Fibroblast of the aortic adventitia (primary cell): ENCODE results near the gene AUTS2. TPM values are rescaled to one million over a fixed set of nuclear protein-coding genes. Genes with fewer than 3 reads are reported as not detected.

Source experiments
- DNase-seq: peaks from one replicate; pipeline ENCODE4 v3.0.0-alpha.2; 2010; ENCODE audit warnings: low read depth
- H3K4me3 ChIP-seq: 2 replicates; pipeline ENCODE4 v1.5.1; 2011; ENCODE audit warnings: low read depth, mild to moderate bottlenecking, control low read depth, low read length, moderate library complexity
- total RNA-seq: library from RNA; depleted of rRNA; stranded (reverse); fragments of >200 nt; gene quantifications from 2 replicates; pipeline ENCODE4 v1.2.3, GENCODE V29; 2012; ENCODE audit warnings: low replicate concordance
- TF ChIP-seq, protein P1 (sequence below): IDR thresholded peaks from 2 replicates; pipeline ENCODE4 v1.5.1; 2011; ENCODE audit warnings: mild to moderate bottlenecking, low read length, control low read depth, inconsistent platforms; ENCODE audit not compliant: insufficient read depth

AUTS2 gene
- total RNA-seq, 1 donor: 10.7 TPM

DNA sequence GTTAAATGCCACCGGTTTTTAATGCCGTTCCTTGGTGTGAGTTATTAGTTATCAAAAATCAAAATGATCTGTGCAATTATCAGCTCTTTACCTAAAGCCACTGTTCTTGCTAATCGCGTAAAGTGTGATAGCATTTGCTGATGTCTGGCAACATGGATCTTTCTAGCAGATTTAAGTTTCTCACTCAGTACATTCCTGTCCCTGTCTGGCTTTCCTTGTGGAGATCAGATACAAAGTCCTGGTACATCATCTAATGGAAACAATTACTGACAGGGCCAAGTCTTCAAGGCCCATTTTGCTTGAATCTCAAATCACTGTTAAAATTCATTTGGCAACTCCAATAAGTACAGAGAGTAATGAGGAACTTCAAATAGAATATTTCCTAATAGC lies 755.7 kb downstream of the AUTS2 start:
- TF ChIP-seq, protein P1, sequence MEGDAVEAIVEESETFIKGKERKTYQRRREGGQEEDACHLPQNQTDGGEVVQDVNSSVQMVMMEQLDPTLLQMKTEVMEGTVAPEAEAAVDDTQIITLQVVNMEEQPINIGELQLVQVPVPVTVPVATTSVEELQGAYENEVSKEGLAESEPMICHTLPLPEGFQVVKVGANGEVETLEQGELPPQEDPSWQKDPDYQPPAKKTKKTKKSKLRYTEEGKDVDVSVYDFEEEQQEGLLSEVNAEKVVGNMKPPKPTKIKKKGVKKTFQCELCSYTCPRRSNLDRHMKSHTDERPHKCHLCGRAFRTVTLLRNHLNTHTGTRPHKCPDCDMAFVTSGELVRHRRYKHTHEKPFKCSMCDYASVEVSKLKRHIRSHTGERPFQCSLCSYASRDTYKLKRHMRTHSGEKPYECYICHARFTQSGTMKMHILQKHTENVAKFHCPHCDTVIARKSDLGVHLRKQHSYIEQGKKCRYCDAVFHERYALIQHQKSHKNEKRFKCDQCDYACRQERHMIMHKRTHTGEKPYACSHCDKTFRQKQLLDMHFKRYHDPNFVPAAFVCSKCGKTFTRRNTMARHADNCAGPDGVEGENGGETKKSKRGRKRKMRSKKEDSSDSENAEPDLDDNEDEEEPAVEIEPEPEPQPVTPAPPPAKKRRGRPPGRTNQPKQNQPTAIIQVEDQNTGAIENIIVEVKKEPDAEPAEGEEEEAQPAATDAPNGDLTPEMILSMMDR: no peak

DNA sequence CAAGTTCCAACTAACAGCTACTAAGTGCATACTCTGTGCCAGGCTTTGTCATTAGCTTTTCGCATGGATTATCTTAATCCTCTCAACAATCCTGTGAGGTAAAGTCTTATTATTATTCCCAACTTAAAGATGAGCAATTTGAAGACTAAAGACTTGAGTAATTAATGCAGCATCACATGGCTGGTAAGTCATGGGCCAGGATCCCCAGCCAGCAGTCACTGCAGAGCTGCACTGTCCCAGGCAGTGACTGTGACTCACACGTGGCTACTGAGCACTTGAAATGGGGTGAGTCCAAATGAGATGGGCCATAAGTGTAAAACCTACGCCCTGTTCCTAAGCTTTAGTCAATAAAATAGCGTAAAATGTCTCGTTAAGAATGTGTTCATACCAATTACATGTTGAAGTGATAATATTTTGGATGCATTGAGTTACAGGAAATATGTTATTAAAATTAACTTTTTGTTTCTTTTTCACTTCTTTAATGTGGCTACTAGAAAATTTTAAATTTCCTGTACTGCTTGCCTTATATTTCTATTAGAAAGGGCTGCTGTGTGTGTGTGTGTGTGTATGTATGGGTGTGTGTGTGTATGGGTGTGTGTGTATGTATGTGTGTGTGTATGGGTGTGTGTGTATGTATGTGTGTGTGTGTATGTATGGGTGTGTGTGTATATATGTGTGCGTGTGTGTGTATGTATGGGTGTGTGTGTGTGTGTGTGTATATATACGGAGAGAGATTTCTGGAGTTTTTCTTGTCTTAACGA lies 756.3 kb downstream of the AUTS2 start:
- no peak overlapping the region for H3K4me3 ChIP-seq
- DNase-seq: no peak
- TF ChIP-seq, protein P1: no peak

More for the DNA sequence above, 755.7 kb downstream of the AUTS2 start:
- no peak overlapping the region for H3K4me3 ChIP-seq
- no peak for DNase-seq

DNA sequence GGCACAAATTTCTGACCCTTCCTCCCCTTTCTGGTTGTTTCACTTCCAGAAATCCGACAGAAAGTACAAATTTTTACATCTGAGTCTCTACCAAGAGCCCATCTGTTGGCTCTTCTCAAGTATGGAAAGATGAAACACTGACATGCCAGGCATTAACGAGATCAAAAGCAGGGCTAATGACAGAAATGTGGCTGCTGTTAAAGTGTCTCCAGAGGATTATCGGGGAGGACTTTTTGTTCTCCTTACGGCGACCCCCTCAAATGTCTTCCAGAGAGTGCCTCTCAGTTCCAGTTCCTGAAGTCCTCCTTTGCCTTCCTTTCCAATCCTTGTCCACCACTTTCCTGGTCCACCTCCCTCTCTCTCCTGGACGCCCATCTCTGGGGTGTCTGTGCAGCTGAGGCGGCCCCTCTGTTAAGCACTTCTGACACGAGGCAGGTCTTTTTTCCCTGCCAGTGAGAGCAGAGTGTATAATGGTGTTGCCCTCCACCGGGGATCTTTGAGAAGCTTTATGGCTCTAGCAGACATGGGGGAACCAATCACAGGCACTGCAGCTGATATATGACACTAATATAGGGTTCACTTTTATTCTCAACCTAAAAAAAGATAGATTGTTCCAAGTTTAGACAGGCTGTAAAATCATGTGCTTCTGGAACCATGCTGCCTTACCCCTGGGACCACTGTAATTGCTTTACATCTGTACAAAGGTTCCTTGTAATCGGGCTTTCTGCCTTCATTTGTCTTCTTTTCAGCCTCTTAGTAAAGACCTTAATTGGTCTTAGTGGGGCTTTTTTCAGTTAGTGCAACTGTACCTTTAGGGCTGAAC lies 757.1 kb downstream of the AUTS2 start:
- TF ChIP-seq, protein P1: no peak
- DNase-seq: no peak
- H3K4me3 ChIP-seq: no peak overlapping the region

DNA sequence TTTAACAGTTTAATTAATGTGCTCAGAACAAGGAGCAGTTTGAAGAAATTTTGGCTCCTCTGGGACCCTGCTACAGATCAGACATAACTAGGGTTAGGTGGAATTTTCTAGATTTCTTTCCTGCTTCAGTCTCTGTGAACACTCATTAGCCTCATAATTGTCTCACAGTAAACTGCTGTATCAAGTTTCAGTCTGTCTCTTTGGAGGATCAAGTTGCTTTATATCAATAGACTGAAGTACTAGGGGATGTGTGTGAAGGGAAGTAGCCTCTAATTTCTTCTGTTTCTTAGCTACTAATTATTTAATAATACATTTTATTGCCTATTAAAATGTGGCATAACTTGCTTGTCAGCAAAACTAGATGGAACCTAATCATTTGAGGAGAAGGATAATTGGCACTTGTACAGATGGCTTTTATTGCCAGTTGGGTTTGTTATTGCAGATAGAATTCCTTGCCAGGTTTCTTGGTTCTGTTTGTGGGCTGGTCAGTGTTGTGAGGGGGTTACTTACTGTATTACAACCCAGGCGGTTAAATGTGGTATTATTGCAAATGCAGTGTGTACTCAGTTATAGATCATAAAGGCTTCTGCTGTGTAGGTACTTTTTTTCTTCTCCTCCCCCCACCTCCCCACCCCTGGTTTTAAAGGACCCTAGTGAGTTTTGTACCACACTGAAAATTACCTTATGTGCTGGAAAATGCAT lies 758.0 kb downstream of the AUTS2 start:
- TF ChIP-seq, protein P1: no peak
- no peak overlapping the region for H3K4me3 ChIP-seq
- no peak for DNase-seq

DNA sequence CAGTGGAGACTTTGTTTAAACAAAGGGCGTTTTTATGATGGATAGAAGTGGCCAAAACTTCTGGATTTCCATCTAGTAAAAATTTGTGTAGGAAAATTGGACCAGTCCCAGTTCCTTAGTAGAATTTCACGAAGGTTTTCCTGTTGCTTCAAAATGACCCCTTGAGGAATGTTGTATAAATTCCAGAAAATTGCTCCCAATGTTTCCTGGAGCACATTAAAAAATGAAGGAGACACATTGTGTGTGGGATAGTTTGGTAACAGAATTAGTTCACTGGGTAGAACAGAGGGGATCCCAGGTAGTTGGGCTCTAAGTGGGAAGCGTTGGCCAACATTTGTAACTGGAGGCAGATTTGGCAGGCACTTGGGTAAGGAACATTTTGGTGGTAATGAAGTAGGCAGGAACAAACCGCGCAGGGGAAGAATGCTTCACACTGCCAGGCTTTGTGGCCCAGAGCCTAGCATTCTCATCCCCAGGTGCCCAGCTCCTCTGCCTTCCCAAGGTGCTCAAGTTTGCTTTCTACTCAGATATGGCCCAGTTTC lies 758.6 kb downstream of the AUTS2 start:
- no peak overlapping the region for H3K4me3 ChIP-seq
- TF ChIP-seq, protein P1: no peak
- no peak for DNase-seq

DNA sequence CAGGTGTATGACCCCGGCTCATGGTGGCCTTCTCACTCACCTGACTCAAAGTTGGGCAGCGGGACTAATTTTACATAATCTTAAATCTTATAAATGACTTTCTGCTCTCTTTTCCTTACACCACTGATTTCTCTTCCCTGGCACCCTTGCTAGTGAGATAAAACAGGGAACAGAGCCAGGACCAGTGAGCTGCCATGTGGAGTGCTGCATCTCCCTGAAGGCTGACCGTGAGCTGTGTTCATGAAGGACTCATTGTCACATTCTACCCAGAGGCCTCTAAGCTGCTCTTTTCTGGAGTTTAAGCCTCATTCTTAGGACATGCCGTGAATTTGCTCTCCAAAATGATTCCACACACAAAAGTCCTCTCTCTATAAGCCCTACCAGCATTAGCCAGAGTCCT lies 762.3 kb downstream of the AUTS2 start:
- H3K4me3 ChIP-seq: no peak overlapping the region
- TF ChIP-seq, protein P1: no peak
- no peak for DNase-seq
